HepG2 (cell line): ENCODE results near the gene EPHA1. TPM values are rescaled to one million over a fixed set of nuclear protein-coding genes. Genes with fewer than 3 reads are reported as not detected.

ENCODE experiments used
- ATF4 ChIP-seq, 2 experiments: fragments of 450-650 bp in 1 of 2; sonication (generic) in 1 of 2; formaldehyde crosslinking; IDR thresholded peaks; 2 replicates each; pipeline versions ENCODE4 v1.5.0 to v1.8.0; 2020 to 2022; ENCODE audit warnings: mild to moderate bottlenecking in 1 of 2, missing genetic modification reagents in 1 of 2
- CTCF ChIP-seq: sonication (generic); formaldehyde crosslinking; IDR thresholded peaks from 2 replicates; pipeline ENCODE4 v1.5.0; 2020; ENCODE audit warnings: mild to moderate bottlenecking, missing genetic modification reagents, moderate library complexity
- MEF2D ChIP-seq: sonication (generic); formaldehyde crosslinking; IDR thresholded peaks from 2 replicates; pipeline ENCODE4 v1.5.1; 2020; ENCODE audit warnings: mild to moderate bottlenecking, missing genetic modification reagents
- RAD51 ChIP-seq: fragments of 450-650 bp; IDR thresholded peaks from 2 replicates; pipeline ENCODE4 v1.6.1; 2016; ENCODE audit warnings: borderline replicate concordance
- SOX13 ChIP-seq, 3 experiments: fragments of 450-650 bp in 1 of 3; sonication (generic) in 1 of 3; formaldehyde crosslinking in 1 of 3; IDR thresholded peaks in 2 of 3; conservative IDR thresholded peaks in 1 of 3; 2 replicates each; pipeline versions ENCODE4 v1.5.0 to v1.6.1; 2016 to 2020; ENCODE audit warnings: antibody characterized with exemption in 1 of 3, mild to moderate bottlenecking in 1 of 3, missing compliant biosample characterization in 1 of 3, missing genetic modification reagents in 1 of 3, moderate library complexity in 1 of 3
- STAG1 ChIP-seq: sonication (generic); formaldehyde crosslinking; IDR thresholded peaks from 2 replicates; pipeline ENCODE4 v1.4.0; 2020; ENCODE audit warnings: missing genetic modification reagents
- ZBTB7A ChIP-seq: sonication (generic); formaldehyde crosslinking; IDR thresholded peaks from 2 replicates; pipeline ENCODE4 v1.8.0; 2022; ENCODE audit warnings: mild to moderate bottlenecking, missing genetic modification reagents
- polyA plus RNA-seq, 8 experiments: library from polyadenylated mRNA; depleted of rRNA in 3 of 8; stranded (reverse) in 7 of 8; unstranded in 1 of 8; fragments of >200 nt; fragmentation: Illumina TruSeq in 4 of 8; extraction: Trizol in 4 of 8; gene quantifications; 2 replicates each; pipeline versions ENCODE4 v1.2.1 to v1.2.3, GENCODE V29; 2011 to 2016; ENCODE audit warnings: low read depth in 4 of 8, missing spikeins in 1 of 8, mixed read lengths in 1 of 8; ENCODE audit not compliant: insufficient read depth in 1 of 8
- total RNA-seq, 5 experiments: library from RNA; depleted of rRNA; stranded (reverse); fragments of >200 nt; fragmentation: Illumina TruSeq; extraction: Trizol; gene quantifications; 2 replicates each; pipeline ENCODE4 v1.2.3, GENCODE V29; 2016; ENCODE audit warnings: low read depth in 1 of 5
- TF ChIP-seq, protein P1 (sequence below), 2 experiments: sonication (generic) in 1 of 2; formaldehyde crosslinking in 1 of 2; IDR thresholded peaks; 2 replicates each; pipeline versions ENCODE4 v1.4.0 to v1.6.1; 2016 to 2020; ENCODE audit warnings: borderline replicate concordance in 1 of 2, low read depth in 1 of 2, mild to moderate bottlenecking in 1 of 2, missing genetic modification reagents in 1 of 2
- TF ChIP-seq, protein P2 (sequence below): sonication (generic); formaldehyde crosslinking; IDR thresholded peaks from one replicate; pipeline ENCODE4 v1.5.1; 2020; ENCODE audit warnings: mild to moderate bottlenecking, missing genetic modification reagents; ENCODE audit errors: not compliant biosample characterization

EPHA1 gene
- total and polyA plus RNA-seq, 2 of the 13 experiments (the other 11 are each of a cell fraction or from before 2014, with no cell fraction given) = 4.6 to 17.1 TPM

- TF ChIP-seq, protein P1, sequence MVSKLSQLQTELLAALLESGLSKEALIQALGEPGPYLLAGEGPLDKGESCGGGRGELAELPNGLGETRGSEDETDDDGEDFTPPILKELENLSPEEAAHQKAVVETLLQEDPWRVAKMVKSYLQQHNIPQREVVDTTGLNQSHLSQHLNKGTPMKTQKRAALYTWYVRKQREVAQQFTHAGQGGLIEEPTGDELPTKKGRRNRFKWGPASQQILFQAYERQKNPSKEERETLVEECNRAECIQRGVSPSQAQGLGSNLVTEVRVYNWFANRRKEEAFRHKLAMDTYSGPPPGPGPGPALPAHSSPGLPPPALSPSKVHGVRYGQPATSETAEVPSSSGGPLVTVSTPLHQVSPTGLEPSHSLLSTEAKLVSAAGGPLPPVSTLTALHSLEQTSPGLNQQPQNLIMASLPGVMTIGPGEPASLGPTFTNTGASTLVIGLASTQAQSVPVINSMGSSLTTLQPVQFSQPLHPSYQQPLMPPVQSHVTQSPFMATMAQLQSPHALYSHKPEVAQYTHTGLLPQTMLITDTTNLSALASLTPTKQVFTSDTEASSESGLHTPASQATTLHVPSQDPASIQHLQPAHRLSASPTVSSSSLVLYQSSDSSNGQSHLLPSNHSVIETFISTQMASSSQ (IDR thresholded peaks at IDR 0.05; ENCODE audit: low read depth) = no peak
- TF ChIP-seq, protein P1 (CRISPR knock-in tag; IDR thresholded peaks at IDR 0.05; ENCODE audit: borderline replicate concordance) = no peak
- TF ChIP-seq MEF2D (no peak), CTCF (CRISPR knock-in tag) (peak; percentile 13; the same call in 1 of the 2 replicates), RAD51 (peak; percentile 90), STAG1 (0 out of 2 replicates have a peak, but pooled peaks have one; percentile 20), SOX13 (IDR thresholded peaks at IDR 0.05) (no peak), SOX13 (CRISPR knock-in tag; conservative IDR thresholded peaks at IDR 0.05 in 1 of 2, IDR thresholded peaks at IDR 0.05 in 1 of 2) (no peak), ATF4 (CRISPR knock-in tag; IDR thresholded peaks at IDR 0.05) (no peak), ZBTB7A (no peak)
- TF ChIP-seq, protein P2, sequence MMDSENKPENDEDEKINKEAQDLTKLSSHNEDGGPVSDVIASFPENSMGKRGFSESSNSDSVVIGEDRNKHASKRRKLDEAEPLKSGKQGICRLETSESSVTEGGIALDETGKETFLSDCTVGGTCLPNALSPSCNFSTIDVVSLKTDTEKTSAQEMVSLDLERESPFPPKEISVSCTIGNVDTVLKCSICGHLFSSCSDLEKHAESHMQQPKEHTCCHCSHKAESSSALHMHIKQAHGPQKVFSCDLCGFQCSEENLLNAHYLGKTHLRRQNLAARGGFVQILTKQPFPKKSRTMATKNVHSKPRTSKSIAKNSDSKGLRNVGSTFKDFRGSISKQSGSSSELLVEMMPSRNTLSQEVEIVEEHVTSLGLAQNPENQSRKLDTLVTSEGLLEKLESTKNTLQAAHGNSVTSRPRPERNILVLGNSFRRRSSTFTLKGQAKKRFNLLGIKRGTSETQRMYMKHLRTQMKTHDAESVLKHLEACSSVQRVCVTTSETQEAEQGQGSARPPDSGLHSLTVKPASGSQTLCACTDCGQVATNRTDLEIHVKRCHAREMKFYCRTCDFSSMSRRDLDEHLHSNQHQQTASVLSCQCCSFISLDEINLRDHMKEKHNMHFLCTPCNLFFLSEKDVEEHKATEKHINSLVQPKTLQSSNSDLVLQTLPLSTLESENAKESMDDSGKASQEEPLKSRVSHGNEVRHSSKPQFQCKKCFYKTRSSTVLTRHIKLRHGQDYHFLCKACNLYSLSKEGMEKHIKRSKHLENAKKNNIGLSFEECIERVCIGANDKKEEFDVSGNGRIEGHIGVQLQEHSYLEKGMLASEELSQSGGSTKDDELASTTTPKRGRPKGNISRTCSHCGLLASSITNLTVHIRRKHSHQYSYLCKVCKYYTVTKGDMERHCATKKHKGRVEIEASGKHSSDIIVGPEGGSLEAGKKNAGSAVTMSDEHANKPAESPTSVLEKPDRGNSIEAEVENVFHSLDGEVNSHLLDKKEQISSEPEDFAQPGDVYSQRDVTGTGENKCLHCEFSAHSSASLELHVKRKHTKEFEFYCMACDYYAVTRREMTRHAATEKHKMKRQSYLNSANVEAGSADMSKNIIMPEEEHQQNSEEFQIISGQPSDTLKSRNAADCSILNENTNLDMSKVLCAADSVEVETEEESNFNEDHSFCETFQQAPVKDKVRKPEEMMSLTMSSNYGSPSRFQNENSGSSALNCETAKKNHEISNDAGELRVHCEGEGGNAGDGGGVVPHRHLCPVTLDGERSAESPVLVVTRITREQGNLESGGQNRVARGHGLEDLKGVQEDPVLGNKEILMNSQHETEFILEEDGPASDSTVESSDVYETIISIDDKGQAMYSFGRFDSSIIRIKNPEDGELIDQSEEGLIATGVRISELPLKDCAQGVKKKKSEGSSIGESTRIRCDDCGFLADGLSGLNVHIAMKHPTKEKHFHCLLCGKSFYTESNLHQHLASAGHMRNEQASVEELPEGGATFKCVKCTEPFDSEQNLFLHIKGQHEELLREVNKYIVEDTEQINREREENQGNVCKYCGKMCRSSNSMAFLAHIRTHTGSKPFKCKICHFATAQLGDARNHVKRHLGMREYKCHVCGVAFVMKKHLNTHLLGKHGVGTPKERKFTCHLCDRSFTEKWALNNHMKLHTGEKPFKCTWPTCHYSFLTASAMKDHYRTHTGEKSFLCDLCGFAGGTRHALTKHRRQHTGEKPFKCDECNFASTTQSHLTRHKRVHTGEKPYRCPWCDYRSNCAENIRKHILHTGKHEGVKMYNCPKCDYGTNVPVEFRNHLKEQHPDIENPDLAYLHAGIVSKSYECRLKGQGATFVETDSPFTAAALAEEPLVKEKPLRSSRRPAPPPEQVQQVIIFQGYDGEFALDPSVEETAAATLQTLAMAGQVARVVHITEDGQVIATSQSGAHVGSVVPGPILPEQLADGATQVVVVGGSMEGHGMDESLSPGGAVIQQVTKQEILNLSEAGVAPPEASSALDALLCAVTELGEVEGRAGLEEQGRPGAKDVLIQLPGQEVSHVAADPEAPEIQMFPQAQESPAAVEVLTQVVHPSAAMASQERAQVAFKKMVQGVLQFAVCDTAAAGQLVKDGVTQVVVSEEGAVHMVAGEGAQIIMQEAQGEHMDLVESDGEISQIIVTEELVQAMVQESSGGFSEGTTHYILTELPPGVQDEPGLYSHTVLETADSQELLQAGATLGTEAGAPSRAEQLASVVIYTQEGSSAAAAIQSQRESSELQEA = no peak
Observed at GRCh38 chr7:143373255-143373794, 35.3 kb downstream of the EPHA1 start (continued).
